ENCODE data around the gene EIF1.
"Not testable (repeated sequence)": the region's sequence is repeated elsewhere in the genome, so short reads cannot be mapped to it uniquely, and the experiment has no call there.

The EIF1 gene

DNA sequence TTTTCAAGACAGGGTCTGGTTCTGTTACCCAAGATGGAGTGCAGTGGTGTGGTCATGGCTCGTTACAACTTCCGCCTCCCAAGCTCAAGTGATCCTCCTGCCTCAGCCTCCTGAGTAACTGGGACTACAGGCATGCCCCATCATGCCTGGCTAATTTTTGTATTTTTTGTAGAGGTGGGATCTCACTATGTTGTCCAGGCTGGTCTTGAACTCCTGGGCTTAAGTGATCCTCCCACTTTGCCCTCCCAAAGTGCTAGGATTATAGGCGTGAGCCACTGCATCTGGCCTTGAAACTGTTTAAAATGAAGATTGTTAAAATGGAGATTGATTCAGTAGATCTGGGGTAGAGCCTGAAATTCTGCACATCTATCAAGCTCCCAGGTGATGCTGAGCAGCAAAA is 12.2 kb downstream of the EIF1 start:
- not testable (repeated sequence) for DNase-seq (ENCODE audit: low read depth in 2 of 2)

DNA sequence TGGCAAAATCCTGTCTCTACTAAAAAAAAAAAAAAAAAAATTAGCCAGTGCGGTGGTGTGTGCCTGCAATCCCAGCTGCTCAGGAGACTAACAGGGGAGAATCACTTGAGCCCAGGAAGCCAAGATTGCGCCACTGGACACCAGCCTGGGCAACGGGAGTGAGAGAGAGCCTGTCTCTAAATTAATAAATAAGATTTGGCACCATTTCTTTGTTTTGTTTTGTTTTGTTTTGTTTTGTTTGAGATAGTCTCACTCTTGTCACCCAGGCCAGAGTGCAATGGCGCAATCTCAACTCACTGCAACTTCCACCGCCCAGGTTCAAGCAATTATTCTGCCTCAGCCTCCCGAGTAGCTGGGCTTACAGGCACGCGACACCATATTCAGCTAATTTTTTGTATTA is 14.0 kb downstream of the EIF1 start:
- DNase-seq (ENCODE audit: low read depth in 2 of 2): no peak

DNA sequence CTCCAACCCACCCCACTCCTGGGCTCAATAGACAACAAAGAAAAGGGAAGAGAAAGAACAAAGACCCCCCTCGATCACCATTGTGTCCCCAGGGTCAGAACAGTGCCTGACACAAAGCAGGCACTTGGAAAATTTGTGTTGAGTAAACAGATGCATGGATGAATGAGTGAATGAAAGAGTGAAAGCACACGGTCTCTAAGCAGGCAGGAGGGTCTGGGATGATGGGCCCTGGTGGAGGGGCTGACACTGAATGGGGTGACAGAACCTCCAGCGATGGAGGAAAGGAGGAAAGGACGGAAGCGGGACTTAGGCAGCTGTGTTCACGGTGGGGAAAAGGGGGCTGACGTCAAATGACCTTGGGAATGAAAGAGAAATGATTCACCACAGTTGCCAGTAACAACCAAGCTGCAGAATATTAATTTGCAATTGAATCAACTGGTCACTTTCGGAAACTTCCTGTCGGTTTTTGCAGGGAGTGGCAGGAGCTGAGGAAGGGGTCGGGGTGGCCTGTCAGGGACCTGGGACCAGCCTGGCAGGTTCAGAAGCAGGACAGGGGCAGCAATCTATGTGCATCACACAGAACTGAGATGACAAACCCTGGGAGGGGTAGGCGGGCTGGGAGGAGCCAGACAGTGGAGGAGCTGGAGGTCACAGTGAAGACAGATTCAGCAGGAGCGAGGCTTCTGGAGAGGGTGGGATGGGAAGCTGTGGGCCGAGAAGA is 16.7 kb downstream of the EIF1 start:
- DNase-seq (ENCODE audit: low read depth in 2 of 2): no peak

GRCh38 chr17:41707803-41708669 is 19.4 kb downstream of the EIF1 start:
- no peak for DNase-seq (ENCODE audit: low read depth in 2 of 2)

DNA sequence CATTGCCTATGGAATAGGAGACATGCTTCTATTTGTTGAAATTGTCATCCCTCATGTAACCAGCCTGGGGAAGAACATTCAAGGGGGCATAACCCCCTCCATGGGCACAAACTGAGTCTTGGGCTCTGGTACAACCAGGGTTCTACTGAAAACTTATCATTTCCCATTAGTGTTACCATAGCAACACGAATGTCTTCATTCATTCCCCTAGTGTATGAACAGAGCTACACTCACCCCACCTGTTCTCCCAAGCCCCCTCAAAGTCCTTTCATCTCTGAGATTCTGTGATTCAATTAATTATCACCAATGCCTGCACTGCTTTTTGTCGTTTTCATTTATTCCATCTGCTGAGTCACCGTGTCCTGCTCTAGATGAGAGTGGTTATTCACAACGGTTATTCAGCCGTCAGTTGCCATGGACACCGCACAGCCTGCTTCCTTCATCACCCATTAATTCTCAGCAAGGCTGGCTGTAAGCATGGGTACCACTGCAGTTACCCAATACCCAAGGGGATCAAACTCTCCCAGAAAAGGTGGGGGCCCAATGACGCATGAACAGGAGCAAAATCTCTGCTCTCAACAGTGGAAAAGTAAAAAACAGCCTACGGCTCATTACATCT is 21.9 kb downstream of the EIF1 start:
- DNase-seq (ENCODE audit: low read depth in 2 of 2): no peak

- no peak for DNase-seq (ENCODE audit: low read depth in 2 of 2)
Measured at GRCh38 chr17:41711669-41712400, 23.1 kb downstream of the EIF1 start, which contains the start of gene GAST. Gene GAST, plus strand, starts transcription at chr17:41712331. Its CDS starts 3,106 bp downstream, at chr17:41715437.

DNA sequence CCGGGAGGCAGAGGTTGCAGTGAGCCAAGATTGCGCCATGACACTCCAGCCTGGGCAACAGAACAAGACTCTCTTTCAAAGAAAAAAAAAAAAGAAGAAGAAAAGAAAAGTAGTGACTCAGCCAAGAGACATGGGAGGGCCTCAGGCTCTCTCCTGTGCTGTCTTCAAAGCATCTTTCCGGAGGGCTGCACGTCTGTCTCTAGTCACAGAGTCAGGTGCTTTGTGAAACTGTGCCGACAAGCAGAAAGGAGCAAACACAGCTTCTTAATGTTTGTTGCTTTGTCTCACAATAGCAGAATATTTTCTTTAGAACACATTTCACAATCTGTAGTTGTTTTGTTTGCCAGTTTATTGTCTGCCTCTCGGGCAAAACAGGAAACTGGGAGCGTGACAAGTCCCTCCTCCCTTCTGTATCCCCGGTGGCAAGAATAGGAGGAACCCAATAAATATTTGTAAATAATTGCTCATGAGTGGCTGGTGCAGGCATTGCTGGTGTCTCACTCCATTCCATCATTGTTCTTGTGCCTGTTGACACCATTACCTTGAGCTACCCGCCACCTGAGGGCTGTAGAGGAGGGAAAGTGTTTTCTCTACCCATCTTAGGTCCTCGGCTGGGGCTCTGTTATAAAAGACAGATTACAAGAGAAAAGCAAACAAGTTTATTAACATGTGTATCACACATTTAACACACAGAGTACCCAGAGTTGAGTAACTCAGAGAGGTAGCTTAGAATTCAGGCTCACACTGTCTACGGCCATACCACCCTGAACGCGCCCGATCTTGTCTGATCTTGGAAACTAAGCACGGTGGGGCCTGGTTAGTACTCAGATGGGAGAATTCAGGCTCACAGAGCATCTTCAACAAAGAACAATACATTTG is 29.0 kb downstream of the EIF1 start:
- DNase-seq (ENCODE audit: low read depth in 2 of 2): no peak

DNA sequence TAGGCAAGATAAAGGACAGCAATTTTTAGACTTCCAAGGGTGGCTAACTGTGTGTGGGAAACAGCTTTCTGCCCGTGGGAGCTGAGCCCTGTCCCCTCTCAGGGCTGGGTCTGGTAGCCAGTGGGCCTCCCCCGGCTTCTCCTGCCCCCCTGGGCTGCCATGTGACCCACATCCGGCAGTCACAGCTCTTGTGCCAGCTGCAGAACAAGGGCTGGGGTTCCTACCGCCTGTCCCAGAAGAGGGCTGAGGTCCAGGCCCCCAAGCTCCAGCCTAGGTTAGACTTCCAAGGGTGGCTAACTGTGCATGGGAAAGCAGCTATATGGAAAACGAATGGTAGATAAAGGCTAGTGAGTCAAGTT is 29.6 kb downstream of the EIF1 start:
- DNase-seq (ENCODE audit: low read depth in 2 of 2): no peak

- DNase-seq (ENCODE audit: low read depth in 2 of 2): no peak
Measured at GRCh38 chr17:41722231-41722630, 33.5 kb downstream of the EIF1 start.

DNA sequence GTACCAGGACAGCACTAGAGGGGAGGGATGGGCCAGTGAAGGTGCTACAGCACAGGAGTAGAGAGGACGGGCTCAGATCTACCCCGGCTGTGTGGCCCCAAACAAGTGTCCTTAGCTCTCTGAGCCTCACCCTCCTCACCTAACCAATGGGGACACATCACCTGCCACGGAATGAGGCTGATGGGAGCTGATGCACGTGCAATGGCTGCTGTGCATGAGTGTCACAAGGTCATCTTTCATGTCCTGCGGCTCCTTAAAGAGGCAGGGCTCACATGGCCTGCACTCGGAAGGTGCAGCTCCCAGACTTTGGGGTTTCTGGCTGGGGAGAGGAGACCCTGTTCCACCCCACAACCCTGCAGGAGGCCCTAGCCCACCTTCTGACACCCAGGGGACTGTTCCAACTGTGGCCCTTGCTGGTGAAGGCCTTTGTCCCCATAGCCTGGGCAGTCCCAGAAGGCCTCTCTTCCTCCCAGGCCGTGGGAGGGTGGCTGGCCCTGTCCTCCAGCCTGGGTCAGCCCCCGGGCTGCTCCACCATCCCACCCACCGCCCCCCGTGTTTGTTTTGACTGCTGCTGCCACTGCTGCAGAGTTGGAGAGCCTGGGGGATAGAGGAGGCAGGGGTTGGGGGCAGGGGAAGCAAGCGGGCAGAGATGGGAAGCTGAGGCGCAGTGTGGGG is 35.3 kb downstream of the EIF1 start:
- no peak for DNase-seq (ENCODE audit: low read depth in 2 of 2)

GRCh38 chr17:41724476-41725050 is 35.9 kb downstream of the EIF1 start:
- no peak for DNase-seq (ENCODE audit: low read depth in 2 of 2)

DNA sequence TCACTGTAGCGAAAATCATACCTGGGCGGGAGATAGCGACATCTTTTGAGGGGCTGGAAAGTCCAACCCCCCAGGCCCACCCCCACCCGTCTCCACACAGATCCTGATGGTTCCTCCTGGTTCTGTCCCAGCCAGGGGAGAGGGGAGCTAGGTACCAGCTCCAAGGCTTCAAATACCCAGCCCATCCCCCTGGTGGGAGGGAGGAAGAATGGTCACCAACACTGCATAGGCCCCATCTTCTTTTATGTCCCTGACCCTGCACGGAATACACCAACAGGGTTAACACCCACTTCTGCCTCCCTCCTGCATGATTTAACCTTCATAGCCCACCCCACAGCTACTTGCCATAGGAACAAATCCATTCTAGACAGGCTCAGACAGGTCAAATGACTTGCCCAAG is 36.4 kb downstream of the EIF1 start:
- DNase-seq (ENCODE audit: low read depth in 2 of 2): no peak

- DNase-seq (ENCODE audit: low read depth in 2 of 2): no peak
Measured at GRCh38 chr17:41728056-41728455, 39.4 kb downstream of the EIF1 start.

DNA sequence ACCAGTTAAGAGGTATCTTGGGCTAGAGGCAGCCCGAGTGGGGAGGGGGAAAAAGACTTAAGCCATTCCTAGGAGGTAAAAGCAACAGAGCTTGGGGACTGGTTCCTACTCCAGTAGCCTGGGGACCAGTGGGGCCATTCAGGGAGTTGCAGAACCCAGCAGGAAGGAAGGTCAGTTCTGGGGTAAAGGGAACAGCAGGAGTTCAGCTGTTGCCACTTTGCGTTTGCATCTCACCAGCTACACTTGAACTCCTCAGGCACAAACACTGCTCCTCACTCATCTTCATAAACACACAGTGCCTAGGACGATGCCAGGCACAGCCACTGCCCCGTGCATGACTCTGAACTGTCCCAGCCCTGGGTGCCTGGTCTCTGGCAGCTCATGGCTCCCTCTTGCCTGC is 41.8 kb downstream of the EIF1 start:
- no peak for DNase-seq (ENCODE audit: low read depth in 2 of 2)

GRCh38 chr17:41731836-41732235 is 43.2 kb downstream of the EIF1 start:
- no peak for DNase-seq (ENCODE audit: low read depth in 2 of 2)

DNA sequence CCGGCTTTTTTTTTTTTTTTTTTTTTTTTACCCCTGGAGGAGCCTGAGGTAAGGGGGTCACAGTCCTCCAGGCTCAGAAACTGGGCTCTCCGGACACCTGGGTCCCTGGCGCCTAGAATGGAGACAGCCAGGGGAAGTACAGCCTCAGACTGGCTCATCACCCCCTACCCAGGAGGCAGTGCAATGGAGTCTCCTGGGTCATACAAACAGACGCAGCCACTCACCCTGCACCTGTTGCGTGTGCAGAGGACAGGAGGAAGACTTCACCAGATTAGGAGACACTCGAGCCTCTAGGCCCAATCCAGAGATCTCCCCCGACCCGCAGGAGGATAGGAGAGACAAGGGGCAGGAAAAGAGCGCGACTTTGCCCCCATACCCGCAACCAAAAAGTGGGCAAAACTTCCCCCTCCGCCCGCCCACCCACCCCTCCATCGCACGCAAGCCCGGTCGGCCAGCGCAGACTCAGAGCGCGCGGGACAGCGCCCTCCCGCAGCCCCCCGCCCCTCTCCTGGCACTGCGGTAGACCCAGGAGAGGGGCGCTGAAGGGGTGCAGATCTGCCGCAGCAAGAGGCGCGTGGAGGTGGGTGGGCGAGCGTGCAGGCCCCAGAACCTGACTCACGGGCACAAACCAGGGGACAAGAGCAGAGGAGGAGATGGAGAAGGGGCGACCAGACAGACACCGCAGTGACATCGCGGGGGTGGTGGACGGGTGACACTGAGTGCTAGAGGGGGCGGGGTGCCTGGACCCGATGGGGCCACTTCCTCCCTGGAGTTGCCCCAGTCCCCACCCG is 44.9 kb downstream of the EIF1 start:
- no peak for DNase-seq (ENCODE audit: low read depth in 2 of 2)

DNA sequence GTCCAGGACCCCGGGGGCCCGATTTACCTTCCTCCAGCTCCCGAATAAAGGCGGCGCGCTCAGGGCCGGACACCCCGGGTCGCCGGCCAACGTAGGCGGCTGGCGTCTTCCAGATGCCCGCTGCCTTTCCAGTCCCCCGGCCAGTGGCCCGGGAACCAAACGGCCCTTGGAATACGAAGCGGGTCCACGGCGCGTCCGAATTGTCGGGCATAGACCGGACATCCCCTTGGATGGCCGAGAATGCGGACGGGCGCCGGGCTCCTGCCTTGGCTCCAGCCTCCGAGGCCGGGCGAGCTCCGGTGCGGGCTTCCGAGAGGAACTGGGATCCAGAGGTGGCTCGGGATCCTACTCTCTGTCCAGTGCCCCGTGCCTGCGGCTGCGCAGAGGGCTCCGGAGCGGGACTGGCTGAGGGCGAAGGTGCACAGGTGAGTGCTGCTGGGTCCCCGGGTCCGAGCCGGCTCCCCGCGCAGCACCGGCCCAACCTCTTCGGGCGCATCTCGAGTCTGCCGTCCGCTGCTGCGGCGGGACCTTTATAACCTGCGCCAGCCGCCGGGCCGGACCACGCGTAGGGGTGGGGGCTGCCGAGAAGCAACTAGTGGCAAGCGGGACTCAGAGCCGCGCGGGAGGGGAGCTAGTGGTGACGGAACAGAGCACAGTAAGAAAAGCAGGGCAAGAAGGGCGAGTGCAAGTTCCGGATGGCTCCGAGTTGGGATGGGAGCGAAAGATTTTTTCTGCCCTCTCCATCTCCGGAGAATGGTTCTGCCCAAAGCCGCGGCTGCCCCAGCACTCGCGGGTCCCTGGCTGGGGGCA is 45.7 kb downstream of the EIF1 start, which contains the start of gene HAP1:
TSS of gene HAP1 (minus strand) at position 505 of the 810 bp plus-strand sequence. CDS start at position 496, 9 bp downstream.
- DNase-seq (ENCODE audit: low read depth in 2 of 2): no peak

GRCh38 chr17:41734949-41735313 is 46.2 kb downstream of the EIF1 start:
- DNase-seq (ENCODE audit: low read depth in 2 of 2): no peak
